Measurements from ENCODE around the gene SLC44A3. TPM values are rescaled to one million over a fixed set of nuclear protein-coding genes. Genes with fewer than 3 reads are reported as not detected.
A peak's percentile ranks its signal among the peaks of the same experiment; 100 is the strongest.

Gene SLC44A3, protein sequence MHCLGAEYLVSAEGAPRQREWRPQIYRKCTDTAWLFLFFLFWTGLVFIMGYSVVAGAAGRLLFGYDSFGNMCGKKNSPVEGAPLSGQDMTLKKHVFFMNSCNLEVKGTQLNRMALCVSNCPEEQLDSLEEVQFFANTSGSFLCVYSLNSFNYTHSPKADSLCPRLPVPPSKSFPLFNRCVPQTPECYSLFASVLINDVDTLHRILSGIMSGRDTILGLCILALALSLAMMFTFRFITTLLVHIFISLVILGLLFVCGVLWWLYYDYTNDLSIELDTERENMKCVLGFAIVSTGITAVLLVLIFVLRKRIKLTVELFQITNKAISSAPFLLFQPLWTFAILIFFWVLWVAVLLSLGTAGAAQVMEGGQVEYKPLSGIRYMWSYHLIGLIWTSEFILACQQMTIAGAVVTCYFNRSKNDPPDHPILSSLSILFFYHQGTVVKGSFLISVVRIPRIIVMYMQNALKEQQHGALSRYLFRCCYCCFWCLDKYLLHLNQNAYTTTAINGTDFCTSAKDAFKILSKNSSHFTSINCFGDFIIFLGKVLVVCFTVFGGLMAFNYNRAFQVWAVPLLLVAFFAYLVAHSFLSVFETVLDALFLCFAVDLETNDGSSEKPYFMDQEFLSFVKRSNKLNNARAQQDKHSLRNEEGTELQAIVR
- 2.6 TPM for total RNA-seq

DNA sequence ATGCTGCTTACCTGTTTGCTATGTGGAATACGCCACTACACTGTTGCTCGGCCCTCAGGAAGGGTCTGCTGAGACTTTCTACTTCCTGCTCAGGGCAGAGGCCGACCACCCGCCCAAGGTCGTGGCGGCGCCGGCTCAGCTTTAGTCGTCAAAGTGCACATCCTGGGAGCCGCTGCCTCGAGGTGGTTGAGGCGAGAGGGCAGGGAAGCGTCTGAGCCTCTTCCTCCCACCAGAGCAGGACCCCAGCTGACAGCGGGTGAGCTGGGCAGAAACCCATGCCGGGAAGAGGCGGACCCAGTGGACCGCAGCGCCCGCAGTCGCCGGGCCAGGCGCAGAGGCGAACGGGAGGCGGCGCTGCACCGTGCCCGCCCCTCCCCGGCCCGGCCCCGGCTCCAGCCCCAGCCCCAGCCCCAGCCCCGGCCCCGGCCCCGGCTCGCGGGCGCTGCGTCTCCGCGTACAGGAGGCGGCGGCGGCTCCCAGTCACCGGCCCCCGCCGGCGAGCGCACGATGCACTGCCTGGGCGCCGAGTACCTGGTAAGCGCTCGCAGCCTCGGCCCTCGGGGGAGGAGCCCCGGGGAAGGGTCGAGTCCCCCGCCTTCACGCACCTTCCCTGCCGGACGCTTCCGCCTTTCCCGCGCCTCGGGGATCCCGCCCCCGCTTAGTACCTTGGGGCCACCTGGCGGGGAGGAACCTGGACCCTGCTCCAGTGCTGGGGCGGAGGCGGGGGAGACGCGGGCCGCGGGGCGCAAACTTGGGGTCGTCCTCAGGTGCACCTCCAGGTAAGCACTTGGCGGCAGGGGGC, at the start of gene SLC44A3:
SLC44A3 (plus strand) TSS at position 413 of the 802 bp plus-strand sequence; CDS start at position 508, 95 bp downstream.
- Histone ChIP-seq H3K27ac (ENCODE audit: low read depth, low read length) (no peak within 1 kb of the TSS), H3K9ac (ENCODE audit: low read depth in 1 of 3, low read length in 3 of 3) (peak within 1 kb of the TSS in 2 of 3 donors; percentile 46 to 69)

DNA sequence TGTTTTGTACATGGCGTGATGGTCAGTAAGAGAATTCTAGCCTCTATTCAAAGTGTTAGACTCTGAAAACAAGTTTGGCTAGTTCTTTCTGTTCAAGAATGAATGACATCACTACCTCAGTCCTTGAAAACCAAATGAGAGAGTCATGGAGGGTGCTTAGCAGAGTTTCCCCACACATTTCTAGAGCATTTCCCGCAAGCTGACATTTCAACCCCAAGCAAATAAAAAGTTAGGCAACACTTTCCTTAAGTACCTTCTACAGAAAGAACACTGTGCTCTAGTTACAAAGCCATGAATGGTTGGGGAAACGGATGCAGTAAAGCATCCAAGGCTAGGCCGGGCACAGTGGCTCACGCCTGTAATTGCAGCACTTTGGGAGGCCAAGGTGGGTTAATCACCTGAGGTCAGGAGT, 47.9 kb upstream of the SLC44A3 start:
- Histone ChIP-seq H3K9me3 (ENCODE audit: control insufficient read depth in 3 of 3, low read length in 3 of 3) (peaks cover 0 to 4% (median 3%) of the 10 kb centered on the region in 3 donors), H3K4me3 (ENCODE audit: low read length in 3 of 3) (no peak overlapping the region), H3K27ac (ENCODE audit: low read depth, low read length) (no peak overlapping the region), H3K36me3 (ENCODE audit: control insufficient read depth in 3 of 3, insufficient read depth in 3 of 3, low read length in 3 of 3) (no peaks in the 10 kb centered on the region), H3K4me1 (ENCODE audit: control insufficient read depth in 3 of 3, insufficient read depth in 3 of 3, low read length in 3 of 3) (no peaks in the 10 kb centered on the region), H3K27me3 (ENCODE audit: control insufficient read depth in 3 of 3, insufficient read depth in 3 of 3, low read length in 3 of 3) (no peaks in the 10 kb centered on the region), H3K9ac (ENCODE audit: low read depth in 1 of 3, low read length in 3 of 3) (no peak overlapping the region)

More for the DNA sequence above, at the start of gene SLC44A3:
- Histone ChIP-seq H3K4me1 (ENCODE audit: control insufficient read depth in 3 of 3, insufficient read depth in 3 of 3, low read length in 3 of 3) (peaks cover 4 to 6% (median 5%) of the 10 kb centered on the region in 3 donors), H3K4me3 (ENCODE audit: low read length in 3 of 3) (peak within 1 kb of the TSS; percentile 64 to 72 (median 71)), H3K9me3 (ENCODE audit: control insufficient read depth in 3 of 3, low read length in 3 of 3) (no peaks in the 10 kb centered on the region), H3K36me3 (ENCODE audit: control insufficient read depth in 3 of 3, insufficient read depth in 3 of 3, low read length in 3 of 3) (no peaks in the 10 kb centered on the region), H3K27me3 (ENCODE audit: control insufficient read depth in 3 of 3, insufficient read depth in 3 of 3, low read length in 3 of 3) (peaks cover 10 to 22% (median 19%) of the 10 kb centered on the region in 3 donors)

DNA sequence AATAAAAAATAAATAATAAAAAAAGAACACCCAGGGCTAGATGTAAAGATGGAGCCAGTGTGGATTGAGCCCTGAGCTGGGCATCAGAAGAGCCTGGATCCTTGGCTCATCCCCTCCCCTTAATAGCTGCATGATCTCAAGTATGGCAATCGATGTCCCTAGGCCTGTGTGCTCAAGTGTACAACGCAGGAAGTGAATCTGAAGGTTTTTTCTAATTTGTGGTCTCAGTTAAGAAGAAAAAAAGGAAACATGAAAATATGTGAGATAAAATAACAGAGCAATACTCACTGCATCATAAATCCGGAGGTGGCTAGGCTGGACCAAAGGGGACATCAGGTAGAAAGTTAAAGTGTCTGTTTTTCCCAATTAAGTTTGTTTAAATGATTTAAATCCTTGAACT, 47.3 kb upstream of the SLC44A3 start:
- no peak overlapping the region for H3K27ac ChIP-seq (ENCODE audit: low read depth, low read length)
- H3K9ac ChIP-seq (ENCODE audit: low read depth in 1 of 3, low read length in 3 of 3) = no peak overlapping the region
- no peaks in the 10 kb centered on the region for H3K4me1 ChIP-seq (ENCODE audit: control insufficient read depth in 3 of 3, insufficient read depth in 3 of 3, low read length in 3 of 3)
- no peaks in the 10 kb centered on the region for H3K27me3 ChIP-seq (ENCODE audit: control insufficient read depth in 3 of 3, insufficient read depth in 3 of 3, low read length in 3 of 3)
- no peaks in the 10 kb centered on the region for H3K36me3 ChIP-seq (ENCODE audit: control insufficient read depth in 3 of 3, insufficient read depth in 3 of 3, low read length in 3 of 3)
- H3K4me3 ChIP-seq (ENCODE audit: low read length in 3 of 3) = no peak overlapping the region
- H3K9me3 ChIP-seq (ENCODE audit: control insufficient read depth in 3 of 3, low read length in 3 of 3) = peaks cover 0 to 4% (median 3%) of the 10 kb centered on the region in 3 donors

DNA sequence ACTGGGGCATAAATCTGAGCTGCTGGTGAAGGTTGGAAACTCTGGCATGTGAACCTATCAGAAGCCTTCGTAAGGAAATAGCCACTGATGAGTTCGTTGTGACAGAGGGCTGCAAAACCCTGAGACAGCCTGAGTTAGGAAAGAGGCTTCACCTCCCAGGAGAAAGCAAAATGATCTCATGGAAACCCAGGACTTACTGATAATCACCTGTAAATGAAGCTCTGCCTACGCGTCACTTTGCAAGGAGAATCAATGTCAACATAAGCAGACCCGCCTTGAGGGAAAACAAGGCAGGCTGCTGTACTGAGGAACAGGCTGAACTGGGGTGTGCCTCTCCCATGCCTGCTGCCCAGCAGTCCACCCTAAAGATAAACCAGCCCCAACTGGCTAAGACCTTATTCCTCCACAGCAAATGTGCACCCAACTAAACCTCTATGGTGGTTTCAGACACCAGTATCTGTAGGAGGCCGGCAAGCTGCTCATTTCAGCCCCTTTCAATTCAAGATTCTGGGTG, 46.8 kb upstream of the SLC44A3 start:
- Histone ChIP-seq H3K36me3 (ENCODE audit: control insufficient read depth in 3 of 3, insufficient read depth in 3 of 3, low read length in 3 of 3) (no peaks in the 10 kb centered on the region), H3K4me1 (ENCODE audit: control insufficient read depth in 3 of 3, insufficient read depth in 3 of 3, low read length in 3 of 3) (no peaks in the 10 kb centered on the region), H3K4me3 (ENCODE audit: low read length in 3 of 3) (no peak overlapping the region), H3K9ac (ENCODE audit: low read depth in 1 of 3, low read length in 3 of 3) (no peak overlapping the region), H3K27ac (ENCODE audit: low read depth, low read length) (no peak overlapping the region), H3K27me3 (ENCODE audit: control insufficient read depth in 3 of 3, insufficient read depth in 3 of 3, low read length in 3 of 3) (no peaks in the 10 kb centered on the region), H3K9me3 (ENCODE audit: control insufficient read depth in 3 of 3, low read length in 3 of 3) (peaks cover 0 to 4% (median 3%) of the 10 kb centered on the region in 3 donors)

DNA sequence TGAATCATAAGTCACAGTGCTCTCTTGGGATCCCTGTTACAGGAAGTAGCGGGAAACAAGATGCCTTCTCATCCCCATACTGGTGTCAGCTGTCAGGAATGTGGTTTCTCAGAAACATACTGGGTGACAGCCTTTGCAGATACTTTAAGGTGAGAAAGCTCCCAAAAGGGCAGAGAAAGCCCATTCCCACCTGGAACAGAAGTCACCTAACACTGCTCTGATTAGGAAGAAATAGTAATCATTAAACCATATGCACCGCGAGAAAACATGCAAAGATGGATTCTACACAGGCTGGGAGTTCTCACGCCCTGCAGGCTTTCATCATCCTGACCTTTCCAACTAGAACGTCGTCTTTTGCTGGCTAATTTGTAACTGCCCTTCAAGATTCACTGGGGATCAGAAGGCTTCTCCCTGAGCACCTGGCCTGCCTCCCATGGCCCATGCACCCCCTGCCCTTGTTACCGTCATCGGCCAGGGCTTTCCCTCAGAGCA, 46.2 kb upstream of the SLC44A3 start:
- no peaks in the 10 kb centered on the region for H3K27me3 ChIP-seq (ENCODE audit: control insufficient read depth in 3 of 3, insufficient read depth in 3 of 3, low read length in 3 of 3)
- H3K36me3 ChIP-seq (ENCODE audit: control insufficient read depth in 3 of 3, insufficient read depth in 3 of 3, low read length in 3 of 3) = no peaks in the 10 kb centered on the region
- H3K9ac ChIP-seq (ENCODE audit: low read depth in 1 of 3, low read length in 3 of 3) = no peak overlapping the region
- no peak overlapping the region for H3K27ac ChIP-seq (ENCODE audit: low read depth, low read length)
- H3K9me3 ChIP-seq (ENCODE audit: control insufficient read depth in 3 of 3, low read length in 3 of 3) = peaks cover 0 to 4% (median 3%) of the 10 kb centered on the region in 3 donors
- H3K4me3 ChIP-seq (ENCODE audit: low read length in 3 of 3) = no peak overlapping the region
- H3K4me1 ChIP-seq (ENCODE audit: control insufficient read depth in 3 of 3, insufficient read depth in 3 of 3, low read length in 3 of 3) = no peaks in the 10 kb centered on the region

DNA sequence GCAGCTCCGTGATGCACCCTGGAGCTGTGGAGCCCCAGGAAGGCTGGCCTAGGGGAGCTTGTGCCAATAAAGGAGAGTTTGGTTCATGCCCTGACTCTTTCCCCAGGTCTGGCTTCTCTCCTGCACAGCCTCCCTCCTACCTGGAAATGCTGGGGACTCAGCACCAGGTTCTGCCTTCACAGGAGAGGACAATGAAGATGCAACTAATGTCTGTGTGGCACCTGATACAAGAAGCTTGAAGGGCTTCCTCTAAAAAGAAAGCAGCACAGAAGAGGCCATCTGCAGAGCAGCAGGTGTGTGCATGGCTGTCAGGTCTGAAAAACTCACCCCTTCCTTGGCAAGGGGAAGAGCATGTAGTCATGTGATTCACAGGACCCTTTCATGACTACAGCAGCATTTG, 43.7 kb upstream of the SLC44A3 start:
- peaks cover 0 to 3% (median 0%) of the 10 kb centered on the region in 3 donors for H3K27me3 ChIP-seq (ENCODE audit: control insufficient read depth in 3 of 3, insufficient read depth in 3 of 3, low read length in 3 of 3)
- H3K27ac ChIP-seq (ENCODE audit: low read depth, low read length) = no peak overlapping the region
- no peak overlapping the region for H3K4me3 ChIP-seq (ENCODE audit: low read length in 3 of 3)
- H3K36me3 ChIP-seq (ENCODE audit: control insufficient read depth in 3 of 3, insufficient read depth in 3 of 3, low read length in 3 of 3) = no peaks in the 10 kb centered on the region
- H3K9ac ChIP-seq (ENCODE audit: low read depth in 1 of 3, low read length in 3 of 3) = no peak overlapping the region
- peaks cover 0 to 4% (median 3%) of the 10 kb centered on the region in 3 donors for H3K9me3 ChIP-seq (ENCODE audit: control insufficient read depth in 3 of 3, low read length in 3 of 3)
- H3K4me1 ChIP-seq (ENCODE audit: control insufficient read depth in 3 of 3, insufficient read depth in 3 of 3, low read length in 3 of 3) = no peaks in the 10 kb centered on the region

DNA sequence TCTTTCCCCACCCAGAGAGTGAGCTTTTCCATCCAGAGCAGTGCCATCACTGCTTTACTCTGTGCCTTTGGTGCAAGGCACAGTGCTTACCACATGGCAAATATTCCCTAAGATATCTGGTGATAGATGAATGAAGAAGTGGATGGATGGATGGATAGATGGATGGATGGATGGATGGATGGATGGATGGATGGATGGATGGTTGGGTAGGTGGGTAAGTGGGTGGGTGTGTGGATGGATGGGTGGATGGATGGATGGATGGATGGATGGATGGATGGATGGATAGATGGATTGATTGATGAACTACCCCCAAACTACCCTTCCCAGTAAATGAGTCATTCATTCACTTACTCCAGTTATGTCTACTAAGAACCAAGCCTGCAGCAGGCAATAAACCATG, 42.9 kb upstream of the SLC44A3 start:
- H3K9me3 ChIP-seq (ENCODE audit: control insufficient read depth in 3 of 3, low read length in 3 of 3) = peaks cover 0 to 4% (median 3%) of the 10 kb centered on the region in 3 donors
- H3K27me3 ChIP-seq (ENCODE audit: control insufficient read depth in 3 of 3, insufficient read depth in 3 of 3, low read length in 3 of 3) = peaks cover 0 to 3% (median 0%) of the 10 kb centered on the region in 3 donors
- no peak overlapping the region for H3K4me3 ChIP-seq (ENCODE audit: low read length in 3 of 3)
- H3K4me1 ChIP-seq (ENCODE audit: control insufficient read depth in 3 of 3, insufficient read depth in 3 of 3, low read length in 3 of 3) = no peaks in the 10 kb centered on the region
- H3K36me3 ChIP-seq (ENCODE audit: control insufficient read depth in 3 of 3, insufficient read depth in 3 of 3, low read length in 3 of 3) = no peaks in the 10 kb centered on the region
- H3K27ac ChIP-seq (ENCODE audit: low read depth, low read length) = no peak overlapping the region
- H3K9ac ChIP-seq (ENCODE audit: low read depth in 1 of 3, low read length in 3 of 3) = no peak overlapping the region

DNA sequence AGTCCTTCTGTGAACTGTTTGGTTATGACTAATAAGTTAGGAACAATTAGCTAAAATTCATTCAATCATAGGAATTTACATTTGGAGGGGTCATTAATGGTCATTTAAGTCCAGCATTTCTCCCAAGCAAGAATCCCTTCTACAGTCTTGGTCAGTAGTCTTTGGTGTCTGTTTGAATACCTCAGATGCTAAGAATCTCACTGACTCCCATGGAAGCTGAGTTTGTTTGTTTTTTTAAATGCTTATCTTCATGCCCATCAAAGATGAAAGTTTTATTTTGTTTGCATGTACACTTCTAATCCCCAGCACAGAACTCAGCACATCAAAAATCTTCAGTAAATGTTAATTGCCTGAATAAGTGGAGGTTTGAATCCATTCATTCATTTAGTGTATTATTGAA, 41.3 kb upstream of the SLC44A3 start:
- Histone ChIP-seq H3K4me3 (ENCODE audit: low read length in 3 of 3) (no peak overlapping the region), H3K9ac (ENCODE audit: low read depth in 1 of 3, low read length in 3 of 3) (no peak overlapping the region), H3K9me3 (ENCODE audit: control insufficient read depth in 3 of 3, low read length in 3 of 3) (peaks cover 0 to 4% (median 3%) of the 10 kb centered on the region in 3 donors), H3K36me3 (ENCODE audit: control insufficient read depth in 3 of 3, insufficient read depth in 3 of 3, low read length in 3 of 3) (no peaks in the 10 kb centered on the region), H3K27ac (ENCODE audit: low read depth, low read length) (no peak overlapping the region), H3K27me3 (ENCODE audit: control insufficient read depth in 3 of 3, insufficient read depth in 3 of 3, low read length in 3 of 3) (peaks cover 0 to 3% (median 0%) of the 10 kb centered on the region in 3 donors), H3K4me1 (ENCODE audit: control insufficient read depth in 3 of 3, insufficient read depth in 3 of 3, low read length in 3 of 3) (peaks cover 4 to 8% (median 5%) of the 10 kb centered on the region in 3 donors)

DNA sequence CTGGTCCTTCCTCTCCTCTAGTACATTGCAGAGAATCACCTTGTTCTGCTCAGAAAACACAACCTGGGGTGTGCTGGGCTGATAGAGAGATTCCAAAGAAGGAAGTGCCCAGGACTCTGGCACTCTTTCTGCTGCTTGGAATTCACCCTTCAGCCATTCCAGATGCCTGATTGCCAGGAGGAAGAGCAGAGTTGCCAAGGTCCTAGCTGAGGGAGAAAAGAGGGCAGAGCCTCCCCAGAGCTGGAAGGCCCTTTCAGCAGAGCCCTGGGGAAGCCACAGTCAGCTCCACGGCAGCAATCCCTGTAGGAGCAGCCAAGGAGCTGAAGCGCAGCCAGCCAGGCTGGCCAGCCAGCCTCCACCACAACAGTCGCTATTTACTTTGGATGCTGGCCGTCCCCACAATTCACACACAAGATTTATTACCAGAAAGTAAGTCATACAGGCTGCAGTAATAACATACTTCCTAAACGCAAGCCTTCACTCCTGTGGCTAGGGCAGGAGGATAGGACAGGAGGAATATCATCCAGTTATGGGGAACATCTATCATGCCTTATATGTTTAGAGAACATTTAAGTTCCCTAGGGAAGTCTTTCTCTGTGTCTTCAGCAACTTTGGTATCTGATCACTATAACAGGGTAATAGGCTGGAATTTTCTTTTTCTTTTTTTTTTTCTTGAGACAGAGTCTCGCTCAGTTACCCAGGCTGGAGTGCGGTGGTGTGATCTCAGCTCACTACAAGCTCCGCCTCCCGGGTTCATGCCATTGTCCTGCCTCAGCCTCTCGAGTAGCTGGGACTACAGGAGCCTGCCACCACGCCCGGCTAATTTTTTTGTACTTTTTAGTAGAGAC, 36.6 kb upstream of the SLC44A3 start:
- Histone ChIP-seq H3K9me3 (ENCODE audit: control insufficient read depth in 3 of 3, low read length in 3 of 3) (no peaks in the 10 kb centered on the region), H3K27me3 (ENCODE audit: control insufficient read depth in 3 of 3, insufficient read depth in 3 of 3, low read length in 3 of 3) (peaks cover 0 to 3% (median 0%) of the 10 kb centered on the region in 3 donors), H3K9ac (ENCODE audit: low read depth in 1 of 3, low read length in 3 of 3) (no peak overlapping the region), H3K4me3 (ENCODE audit: low read length in 3 of 3) (no peak overlapping the region), H3K4me1 (ENCODE audit: control insufficient read depth in 3 of 3, insufficient read depth in 3 of 3, low read length in 3 of 3) (peaks cover 4 to 8% (median 7%) of the 10 kb centered on the region in 3 donors), H3K27ac (ENCODE audit: low read depth, low read length) (peak overlapping the region; percentile 51), H3K36me3 (ENCODE audit: control insufficient read depth in 3 of 3, insufficient read depth in 3 of 3, low read length in 3 of 3) (no peaks in the 10 kb centered on the region)
